ENCODE results near the gene DACT3.

The DACT3 gene

DNA sequence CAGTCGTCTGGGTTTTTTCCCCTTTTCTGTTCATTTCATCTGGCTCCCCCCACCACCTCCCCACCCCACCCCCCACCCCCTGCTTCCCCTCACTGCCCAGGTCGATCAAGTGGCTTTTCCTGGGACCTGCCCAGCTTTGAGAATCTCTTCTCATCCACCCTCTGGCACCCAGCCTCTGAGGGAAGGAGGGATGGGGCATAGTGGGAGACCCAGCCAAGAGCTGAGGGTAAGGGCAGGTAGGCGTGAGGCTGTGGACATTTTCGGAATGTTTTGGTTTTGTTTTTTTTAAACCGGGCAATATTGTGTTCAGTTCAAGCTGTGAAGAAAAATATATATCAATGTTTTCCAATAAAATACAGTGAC is 50.6 kb downstream of the DACT3 start:
- no peak for DNase-seq

DNA sequence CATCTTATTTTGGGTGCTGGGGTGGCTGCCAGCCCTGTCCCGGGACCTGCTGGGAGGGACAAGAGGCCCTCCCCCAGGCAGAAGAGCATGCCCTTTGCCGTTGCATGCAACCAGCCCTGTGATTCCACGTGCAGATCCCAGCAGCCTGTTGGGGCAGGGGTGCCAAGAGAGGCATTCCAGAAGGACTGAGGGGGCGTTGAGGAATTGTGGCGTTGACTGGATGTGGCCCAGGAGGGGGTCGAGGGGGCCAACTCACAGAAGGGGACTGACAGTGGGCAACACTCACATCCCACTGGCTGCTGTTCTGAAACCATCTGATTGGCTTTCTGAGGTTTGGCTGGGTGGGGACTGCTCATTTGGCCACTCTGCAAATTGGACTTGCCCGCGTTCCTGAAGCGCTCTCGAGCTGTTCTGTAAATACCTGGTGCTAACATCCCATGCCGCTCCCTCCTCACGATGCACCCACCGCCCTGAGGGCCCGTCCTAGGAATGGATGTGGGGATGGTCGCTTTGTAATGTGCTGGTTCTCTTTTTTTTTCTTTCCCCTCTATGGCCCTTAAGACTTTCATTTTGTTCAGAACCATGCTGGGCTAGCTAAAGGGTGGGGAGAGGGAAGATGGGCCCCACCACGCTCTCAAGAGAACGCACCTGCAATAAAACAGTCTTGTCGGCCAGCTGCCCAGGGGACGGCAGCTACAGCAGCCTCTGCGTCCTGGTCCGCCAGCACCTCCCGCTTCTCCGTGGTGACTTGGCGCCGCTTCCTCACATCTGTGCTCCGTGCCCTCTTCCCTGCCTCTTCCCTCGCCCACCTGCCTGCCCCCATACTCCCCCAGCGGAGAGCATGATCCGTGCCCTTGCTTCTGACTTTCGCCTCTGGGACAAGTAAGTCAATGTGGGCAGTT is 51.2 kb downstream of the DACT3 start:
- DNase-seq = no peak

DNA sequence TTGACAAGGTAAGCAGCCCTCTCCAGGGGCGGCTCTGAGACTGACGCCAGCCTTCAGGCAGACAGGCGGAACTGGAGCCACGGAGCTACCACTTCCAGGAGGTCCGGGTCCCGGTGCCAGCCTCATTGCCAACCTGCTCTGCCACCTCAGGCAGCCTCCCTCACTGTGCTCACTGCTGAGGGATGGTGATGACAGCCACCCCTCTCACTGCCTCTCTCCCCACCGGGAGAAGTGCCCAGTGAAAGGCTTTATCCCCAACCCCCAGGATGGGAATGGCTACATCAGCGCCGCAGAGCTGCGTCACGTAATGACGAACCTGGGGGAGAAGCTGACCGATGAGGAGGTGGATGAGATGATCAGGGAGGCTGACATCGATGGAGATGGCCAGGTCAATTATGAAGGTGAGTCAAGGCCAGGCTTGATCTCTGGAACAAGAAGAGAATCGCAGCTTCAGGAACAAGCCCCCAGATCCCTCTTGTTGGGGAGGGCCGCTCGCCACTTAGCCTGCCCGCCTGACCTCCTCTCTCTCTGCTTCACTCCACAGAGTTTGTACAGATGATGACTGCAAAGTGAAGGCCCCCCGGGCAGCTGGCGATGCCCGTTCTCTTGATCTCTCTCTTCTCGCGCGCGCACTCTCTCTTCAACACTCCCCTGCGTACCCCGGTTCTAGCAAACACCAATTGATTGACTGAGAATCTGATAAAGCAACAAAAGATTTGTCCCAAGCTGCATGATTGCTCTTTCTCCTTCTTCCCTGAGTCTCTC is 52.2 kb downstream of the DACT3 start:
- DNase-seq = no peak

DNA sequence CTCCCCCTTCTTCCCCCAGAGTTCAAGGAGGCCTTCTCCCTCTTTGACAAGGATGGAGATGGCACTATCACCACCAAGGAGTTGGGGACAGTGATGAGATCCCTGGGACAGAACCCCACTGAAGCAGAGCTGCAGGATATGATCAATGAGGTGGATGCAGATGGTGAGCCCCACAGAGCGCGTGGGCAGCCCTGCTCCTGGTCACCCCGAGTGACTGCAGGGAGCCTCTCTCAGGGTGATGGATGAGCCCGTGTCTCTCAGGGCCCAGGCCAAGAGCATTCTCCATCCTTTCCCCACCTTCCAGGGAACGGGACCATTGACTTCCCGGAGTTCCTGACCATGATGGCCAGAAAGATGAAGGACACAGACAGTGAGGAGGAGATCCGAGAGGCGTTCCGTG is 52.8 kb downstream of the DACT3 start:
- DNase-seq = no peak

DNA sequence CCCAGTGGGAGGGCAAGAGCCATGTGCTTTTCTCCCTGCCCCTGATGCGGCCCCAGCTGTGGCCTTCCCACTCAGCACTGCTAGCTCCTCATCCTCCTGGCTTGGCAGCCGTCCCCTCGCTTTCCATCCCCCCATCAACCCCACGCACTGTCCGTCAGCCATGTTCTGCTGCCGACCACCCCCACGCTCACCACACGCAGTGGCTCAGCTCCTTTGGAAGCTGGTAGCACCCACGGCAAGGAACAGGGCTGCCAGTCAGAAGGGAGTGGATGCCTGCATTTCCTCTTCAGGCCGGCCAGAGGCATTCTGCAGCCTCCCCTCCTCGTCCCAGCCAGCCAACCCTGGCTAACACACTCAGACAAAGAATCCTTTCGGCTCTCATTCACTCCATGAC is 53.5 kb downstream of the DACT3 start:
- no peak for DNase-seq

DNA sequence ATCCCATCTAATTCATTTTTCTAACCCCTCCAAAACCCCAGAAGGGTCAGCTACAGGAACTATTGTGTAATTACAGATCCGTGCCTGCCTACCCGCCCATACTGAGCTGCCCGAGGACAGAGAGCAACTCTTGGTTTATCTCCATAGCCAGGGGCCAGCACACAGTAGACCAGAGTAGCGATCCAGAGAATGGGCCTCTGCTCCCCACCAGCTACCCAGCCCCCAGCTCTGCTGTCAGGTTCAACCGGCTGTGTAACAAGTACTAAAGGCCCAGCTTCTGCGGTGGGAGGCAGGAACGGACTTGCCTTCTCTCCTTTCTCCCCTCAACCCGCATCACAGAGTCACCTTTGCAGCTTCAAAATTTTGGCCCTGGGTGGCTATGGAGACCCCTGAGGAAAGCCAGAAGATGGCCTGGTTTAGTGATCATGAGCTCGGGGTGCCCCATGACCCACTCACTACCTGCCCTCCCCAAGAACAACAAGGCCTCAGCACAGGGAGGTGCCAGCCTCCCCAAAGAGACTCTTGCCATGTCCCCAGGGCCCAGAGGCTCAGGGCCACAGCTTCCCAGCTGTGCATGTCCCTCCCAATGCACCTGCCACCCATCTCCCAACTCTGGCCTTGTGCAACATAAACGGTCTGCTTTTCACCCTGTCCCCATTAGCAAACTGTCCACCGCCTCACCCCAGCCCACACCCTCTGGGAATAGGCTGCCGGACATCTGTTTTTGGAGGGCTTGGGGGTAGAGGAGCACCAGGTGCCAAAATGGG is 54.1 kb downstream of the DACT3 start:
- DNase-seq = no peak

DNA sequence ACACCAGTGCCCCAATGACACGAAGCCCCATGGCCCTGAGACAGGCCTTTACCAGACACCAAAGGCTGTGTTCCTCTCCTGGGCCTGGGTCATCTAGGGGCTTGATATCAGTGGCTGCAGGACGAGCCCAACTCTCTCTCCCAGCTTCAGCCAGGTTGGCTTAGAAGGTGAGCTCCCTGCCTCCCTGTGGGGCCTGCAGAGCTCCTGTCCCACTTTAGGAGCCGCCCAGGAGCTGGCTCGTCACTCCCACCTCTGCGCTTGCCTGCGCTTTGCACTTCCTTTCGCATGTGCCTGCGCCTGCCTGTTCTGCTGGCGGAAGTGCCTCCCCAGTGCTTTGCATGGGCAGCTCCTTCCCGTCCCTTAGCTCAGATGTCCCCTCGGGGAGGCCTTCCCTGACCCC is 55.0 kb downstream of the DACT3 start:
- no peak for DNase-seq

DNA sequence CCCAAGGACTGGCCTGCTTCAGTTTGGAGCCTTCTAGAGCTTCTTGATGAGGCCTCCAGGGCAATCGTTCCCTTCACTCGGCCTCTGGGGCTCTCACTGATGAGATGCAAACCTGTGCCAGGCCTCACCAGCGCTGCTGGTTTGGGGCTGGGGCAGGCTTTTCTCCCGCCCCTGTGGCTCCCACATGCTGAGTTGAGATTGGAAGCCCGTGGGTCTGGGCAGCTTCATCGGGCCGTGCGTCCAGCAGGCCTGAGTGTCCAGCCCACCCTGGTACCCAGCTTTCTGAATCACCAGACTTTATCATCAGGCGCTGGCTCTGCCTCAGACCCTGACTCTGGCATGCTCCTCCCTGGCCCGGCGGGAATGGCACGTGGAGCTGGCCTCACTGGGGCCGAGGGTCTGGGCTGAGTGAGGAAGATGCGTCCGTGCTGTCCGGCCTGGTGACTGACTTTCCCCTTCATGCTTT is 55.6 kb downstream of the DACT3 start:
- DNase-seq = no peak

DNA sequence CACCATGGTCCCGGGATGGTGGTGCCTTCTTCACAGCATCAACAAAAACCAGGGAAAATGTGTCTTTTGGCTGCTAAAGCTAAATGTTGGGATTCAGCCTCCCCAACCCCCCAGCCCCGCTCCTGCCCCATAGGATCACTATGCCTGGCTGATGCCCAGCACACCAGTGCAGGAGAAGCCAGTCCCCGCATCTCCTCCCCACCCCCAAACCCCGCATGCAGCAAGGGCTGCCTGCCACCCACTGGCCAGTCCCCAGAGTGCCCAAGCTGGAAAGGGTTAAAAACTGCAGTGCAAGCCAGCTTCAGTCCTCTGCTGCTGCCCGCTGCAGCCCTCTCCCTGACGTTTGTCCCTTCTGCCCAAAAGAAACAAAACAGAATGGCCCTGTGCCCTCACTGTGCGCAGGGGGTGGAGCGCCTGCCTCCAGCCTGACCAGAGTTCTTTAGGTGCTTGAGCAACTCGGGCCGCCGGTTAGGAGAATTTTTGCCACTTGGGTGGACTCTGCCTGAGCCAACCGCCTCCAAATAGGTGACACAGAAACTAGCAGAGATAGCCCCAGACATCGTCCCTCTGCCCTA is 56.1 kb downstream of the DACT3 start:
- no peak for DNase-seq

DNA sequence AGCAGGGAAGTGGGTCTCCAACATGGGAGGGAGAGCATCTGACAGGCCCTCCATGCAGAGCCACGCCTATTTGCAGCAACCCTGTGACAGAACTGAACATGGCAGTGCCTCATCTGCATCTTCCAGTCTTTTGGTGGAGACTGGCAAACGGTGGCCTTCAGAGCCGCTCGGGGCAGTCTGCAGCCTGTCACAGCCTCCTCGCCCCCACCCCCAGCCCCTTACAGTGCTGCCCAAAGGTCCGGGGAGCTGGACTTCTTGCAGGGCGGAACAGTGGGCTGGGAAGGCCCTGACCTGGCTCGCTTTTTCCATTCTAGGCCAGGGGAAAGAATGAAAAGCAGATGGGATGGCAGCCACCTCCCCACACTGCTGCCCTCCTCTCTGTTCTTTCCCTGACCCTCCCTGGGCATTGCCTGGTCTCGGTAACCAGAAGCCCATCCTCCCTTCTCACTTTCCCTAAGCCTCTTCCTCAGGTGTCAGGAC is 57.2 kb downstream of the DACT3 start:
- DNase-seq = no peak

DNA sequence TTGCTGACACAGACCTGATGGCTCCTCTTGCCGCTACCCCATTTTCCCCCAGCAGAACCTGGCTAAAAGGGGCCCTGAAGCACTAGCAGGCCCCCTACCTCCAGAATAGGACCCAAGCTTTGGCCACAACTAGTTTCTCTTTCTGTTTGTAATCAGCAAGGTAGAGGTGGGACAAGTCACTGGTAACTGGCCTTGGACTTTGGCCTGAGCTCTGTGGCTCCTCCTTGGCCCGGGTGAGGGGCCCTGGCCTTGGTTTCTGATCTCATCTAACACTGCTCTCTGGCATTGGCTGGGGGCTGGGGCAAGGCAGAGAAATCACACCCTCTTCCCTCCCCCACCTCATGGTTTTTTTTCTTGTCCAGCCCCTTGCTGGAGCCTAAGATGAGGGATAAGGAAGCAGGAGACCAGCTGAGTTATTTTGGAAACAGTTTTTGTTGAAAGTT is 57.8 kb downstream of the DACT3 start:
- no peak for DNase-seq

DNA sequence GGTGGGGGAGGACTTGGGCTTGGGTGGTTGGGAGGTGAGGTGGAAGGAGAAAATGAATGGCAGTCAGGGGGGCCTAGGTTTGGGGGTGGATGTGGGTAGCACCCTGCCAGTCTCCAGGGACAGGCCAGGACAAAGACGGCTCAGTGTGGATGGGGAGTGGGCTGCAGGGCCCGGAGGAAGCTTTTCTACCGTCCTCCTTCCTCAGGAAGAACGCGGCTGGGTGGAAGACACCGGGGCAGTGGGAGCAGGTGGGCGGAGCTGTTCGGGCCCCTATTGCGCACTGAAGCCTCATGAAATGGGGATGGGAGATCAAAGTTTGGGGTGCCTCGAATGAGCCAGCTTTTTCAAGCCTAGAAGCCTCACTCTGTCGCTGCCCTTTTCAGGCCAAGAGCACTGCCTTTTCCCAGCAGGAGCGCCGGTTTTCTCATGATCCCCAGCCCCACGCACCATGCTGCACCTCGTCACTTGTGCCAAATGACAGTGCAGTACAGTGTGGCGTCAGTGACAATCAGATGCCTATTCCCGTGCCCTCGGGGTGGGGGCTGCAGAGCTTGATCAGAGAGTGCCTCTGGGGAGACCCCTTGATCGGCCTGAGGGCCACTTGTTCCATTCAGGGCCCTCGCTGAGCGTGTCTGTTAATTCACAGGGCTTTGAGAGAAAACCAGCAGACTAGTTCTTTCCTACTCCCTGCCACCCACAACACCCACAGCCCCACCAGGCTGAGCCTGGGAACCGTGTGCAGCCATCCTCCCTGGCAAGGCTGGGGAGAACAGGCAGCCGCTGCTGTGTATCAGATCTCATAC is 58.4 kb downstream of the DACT3 start:
- no peak for DNase-seq

DNA sequence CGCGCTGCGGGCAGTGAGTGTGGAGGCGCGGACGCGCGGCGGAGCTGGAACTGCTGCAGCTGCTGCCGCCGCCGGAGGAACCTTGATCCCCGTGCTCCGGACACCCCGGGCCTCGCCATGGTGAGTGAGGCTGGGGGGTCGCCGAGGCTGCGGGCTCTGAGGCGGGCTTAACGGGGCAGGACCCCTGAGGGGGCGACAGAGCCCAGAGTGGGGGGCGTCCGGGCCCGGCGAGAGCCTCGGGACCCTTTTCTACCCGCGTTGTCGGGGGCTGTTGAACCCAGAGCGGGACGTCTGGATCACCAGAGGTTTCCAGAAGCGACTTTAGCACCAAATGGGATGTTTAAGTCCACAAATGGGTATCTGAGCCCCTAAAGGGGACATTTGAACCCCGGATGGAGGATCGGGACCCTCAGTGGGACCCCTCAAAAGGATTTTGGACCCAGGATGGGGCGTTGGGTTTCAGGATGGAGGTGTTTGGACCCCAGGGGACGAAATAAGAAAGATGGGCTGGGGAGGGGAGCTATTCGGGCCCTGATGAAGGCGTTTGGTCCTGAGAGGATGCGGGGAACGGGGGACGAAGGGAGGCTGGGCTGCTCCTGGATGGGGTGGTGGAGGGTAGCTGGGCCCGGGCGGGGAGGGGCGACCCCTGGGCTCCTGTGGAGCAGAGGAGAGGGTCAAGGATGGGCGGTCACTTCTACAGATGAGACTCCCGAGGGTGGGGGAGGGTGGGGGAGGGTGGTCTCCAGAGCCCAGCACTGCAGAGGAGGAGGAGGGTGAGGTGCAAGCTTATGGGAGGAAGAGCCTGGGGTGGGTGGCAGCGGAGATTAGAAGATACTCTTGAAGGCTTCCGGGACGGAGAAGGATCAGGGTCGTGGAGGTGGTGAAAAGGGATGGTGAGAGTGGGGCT is 59.4 kb downstream of the DACT3 start, which contains the start of gene CALM3:
CALM3 (plus strand) TSS at position 13 of the 907 bp plus-strand sequence; CDS start at position 118, 105 bp downstream.
- peak; percentile 37 for DNase-seq

DNA sequence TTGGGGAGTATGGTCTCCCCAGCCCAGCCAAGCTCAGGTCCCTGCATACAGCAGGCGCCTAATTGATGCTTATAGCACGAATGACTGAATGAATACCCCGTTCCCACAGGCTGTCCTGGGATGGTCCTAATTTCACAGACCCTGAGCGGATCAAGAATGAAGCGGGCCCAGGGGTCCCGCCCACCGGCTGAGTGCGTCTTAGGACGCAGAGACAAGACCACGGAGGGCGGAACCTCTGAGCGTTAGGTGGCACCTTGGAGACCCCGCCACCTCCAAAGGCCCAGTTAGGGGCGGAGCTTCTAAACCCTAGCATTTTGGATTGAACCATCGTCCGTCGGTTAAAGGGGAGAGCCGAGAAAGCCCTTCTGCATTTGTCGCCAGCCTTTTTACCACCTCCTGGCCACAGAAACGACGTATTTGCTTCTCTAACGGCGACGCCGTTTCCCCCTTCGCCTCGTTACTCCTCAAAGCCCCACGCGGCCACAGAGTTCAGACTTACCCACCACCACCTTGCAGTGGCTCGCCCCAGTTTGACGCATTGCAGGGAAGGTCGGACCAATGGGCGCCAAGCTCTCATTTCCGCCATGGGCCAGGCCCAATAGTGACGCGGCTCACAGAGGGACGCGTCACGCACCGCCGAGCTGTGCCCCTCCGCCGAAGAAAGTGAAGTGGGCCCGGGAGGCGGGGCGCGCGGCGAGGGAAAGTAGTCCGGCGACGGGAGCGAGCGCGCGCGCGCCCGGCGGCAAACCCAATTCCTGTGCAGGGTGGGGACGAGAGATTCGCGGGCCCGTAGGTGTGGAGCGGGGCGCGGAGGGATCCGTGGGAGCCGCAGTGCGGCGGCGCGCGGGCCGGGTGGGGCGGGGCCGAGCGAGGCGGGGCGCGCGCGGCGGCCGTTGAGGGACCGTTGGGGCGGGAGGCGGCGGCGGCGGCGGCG is 60.3 kb downstream of the DACT3 start:
- DNase-seq = peak; percentile 98

DNA sequence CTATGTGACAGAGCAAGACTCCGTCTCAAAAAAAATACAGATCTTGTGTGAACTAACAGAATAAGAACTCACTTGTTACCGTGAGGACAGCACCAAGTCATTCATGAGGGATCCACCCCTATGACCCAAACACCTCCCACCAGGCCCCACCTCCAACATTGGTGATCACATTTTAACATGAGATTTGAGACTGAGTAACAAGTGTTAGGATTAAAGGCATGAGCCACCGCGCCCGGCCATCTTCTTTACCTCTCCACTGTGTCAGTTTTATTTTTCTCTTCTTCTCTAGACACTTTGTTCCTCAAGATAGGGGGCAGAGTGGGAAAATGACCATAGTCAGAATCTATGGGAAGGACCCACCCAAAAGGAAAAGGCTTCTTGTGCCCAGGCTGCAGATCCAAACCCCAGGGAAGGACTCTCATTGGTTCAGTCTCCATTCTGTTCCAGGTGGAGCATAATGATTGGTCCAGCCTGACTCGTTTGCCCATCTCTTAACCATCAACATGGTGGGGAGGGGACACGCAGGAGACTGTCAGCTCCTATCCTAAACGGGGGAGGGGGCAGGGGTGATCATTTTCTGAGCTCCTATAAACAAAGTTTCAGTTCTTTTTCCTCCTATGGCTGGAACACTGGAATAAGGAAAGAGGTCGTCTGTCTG is 61.1 kb downstream of the DACT3 start:
- DNase-seq = no peak

DNA sequence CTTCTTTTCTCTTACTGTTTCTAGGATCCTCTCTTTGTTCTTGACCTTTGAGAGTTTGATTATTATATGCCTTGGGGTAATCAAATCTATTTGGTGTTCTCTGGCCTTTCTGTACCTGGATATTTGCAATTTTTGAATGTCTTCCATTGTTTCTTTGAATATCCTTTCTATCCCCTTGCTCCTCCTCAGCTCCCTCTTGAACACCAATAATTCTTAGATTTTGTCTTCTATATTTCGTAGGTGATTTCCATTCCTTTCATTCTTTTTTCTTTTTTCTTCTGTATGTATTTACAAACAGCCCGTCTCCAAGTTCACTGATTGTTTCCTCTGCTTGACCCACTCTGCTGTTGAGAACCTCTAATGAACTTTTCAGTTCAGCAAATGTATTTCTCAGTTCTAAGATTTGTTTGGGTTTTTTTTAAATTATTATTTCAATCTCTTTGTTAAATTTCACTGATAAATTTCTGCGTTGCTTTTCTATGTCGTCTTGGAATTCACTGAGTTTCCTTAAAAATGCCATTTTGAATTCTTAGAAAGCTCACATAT is 62.5 kb downstream of the DACT3 start:
- no peak for DNase-seq
